GM12873 (cell line): ENCODE data around the gene SPOCK1.

ENCODE experiments used
- TF ChIP-seq, protein P1 (sequence below): IDR thresholded peaks from 2 replicates; pipeline ENCODE4 v1.5.1; 2012; ENCODE audit warnings: low read depth, mild to moderate bottlenecking, moderate library complexity, low read length, control low read depth; ENCODE audit not compliant: insufficient read depth; ENCODE audit errors: missing control alignments

Gene SPOCK1

DNA sequence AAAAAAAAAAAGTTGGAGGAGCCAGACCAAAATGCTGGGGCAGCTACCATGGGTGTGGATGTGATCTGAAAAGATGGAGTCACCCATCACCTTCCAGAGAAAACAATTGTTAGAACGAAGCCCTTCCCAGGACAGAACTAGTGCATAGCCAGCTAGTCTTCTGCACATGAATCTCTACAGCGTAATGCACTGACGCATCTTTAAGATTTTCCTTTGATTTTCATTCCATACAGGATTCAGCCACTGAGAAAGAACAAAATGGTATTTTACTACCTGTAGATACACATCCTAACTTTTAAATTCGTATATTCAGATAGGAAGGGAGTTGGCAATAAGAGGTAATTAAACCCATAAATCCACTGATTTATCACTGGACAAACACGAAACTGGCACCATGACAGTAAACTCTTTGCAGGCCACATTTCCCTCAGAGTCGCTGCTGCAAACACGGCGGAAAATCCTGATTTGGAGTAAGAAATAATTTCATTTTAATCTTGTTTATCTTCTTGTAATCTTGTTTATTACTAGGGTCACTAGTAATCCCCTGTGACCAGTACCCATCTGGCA, 206.6 kb downstream of the SPOCK1 start:
- TF ChIP-seq, protein P1, sequence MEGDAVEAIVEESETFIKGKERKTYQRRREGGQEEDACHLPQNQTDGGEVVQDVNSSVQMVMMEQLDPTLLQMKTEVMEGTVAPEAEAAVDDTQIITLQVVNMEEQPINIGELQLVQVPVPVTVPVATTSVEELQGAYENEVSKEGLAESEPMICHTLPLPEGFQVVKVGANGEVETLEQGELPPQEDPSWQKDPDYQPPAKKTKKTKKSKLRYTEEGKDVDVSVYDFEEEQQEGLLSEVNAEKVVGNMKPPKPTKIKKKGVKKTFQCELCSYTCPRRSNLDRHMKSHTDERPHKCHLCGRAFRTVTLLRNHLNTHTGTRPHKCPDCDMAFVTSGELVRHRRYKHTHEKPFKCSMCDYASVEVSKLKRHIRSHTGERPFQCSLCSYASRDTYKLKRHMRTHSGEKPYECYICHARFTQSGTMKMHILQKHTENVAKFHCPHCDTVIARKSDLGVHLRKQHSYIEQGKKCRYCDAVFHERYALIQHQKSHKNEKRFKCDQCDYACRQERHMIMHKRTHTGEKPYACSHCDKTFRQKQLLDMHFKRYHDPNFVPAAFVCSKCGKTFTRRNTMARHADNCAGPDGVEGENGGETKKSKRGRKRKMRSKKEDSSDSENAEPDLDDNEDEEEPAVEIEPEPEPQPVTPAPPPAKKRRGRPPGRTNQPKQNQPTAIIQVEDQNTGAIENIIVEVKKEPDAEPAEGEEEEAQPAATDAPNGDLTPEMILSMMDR = no peak

DNA sequence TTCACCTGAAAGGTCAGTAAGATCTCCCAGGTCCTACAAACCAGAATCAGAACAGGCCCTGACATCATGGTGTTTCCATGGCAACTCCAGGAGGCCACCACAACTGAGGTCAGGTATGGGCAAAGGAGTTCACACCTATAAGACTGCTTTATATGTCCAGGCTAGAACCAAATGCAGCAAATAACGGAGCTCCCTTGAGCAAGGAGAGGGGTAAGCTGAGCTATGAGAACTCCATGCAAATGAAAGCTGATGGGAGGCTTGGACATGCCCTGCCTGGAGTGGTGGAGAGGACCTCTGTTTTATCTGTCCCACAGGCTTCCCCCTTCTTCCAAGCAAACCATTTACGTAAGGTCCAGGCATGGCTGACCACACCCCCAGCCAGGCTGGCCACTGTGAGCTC, 207.7 kb downstream of the SPOCK1 start:
- TF ChIP-seq, protein P1 = no peak

DNA sequence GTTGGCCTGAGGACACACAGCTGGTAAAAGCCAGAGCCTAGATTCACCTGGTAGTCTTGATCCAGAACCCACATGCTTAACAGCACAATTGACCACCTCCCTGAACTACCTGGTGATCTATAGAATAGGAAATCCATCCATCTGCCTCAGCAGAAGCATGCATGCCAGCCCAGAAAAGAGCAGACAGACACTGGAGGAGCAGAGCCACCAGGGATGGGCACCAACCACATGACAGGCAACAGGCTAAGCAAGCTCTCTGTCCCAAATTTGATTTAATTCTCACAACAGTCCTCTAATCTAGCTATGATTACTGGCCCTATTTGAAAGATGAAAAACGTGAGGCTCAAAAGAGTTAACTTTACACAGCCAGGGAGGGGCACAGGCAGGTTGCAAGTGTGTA, 208.1 kb downstream of the SPOCK1 start:
- TF ChIP-seq, protein P1 = no peak

DNA sequence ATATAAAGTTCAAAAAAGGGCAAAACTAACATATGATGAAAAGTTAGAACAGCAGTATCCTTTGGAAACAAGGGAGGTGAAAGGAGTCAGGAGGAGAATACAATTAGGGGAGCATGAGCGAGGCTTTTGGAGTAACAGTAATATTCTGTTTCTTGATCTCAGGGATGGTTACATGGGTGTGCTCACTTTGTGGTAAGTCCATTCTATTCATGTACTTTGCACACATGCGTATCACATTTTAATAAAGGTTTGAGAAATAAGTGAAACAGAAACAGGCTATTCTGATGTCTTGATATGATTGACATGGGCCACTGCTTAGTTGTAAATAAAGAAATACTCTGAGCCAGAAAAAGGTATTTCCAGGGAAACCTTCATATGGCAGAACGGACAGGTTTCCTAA, 208.8 kb downstream of the SPOCK1 start:
- TF ChIP-seq, protein P1 = no peak

DNA sequence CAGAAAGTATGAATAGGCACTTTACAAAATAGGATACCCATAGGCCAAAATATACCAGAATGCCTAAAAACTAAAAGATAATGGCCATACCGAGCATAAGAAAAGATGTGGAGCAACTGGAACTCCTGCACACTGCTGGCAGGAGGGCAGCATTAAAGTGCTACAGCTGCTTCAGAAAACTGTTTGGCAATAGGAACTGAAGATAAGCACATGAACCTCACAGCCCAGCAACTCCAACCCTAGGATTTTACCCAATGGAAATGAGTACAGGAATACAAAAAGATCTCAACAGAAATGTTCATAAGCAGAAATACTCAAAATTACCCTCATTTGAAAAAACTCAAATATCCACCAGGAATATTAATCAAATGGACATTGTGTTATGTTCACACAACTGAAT, 209.3 kb downstream of the SPOCK1 start:
- TF ChIP-seq, protein P1 = no peak

- TF ChIP-seq, protein P1 = no peak
These were observed 211.6 kb downstream of the SPOCK1 start for GRCh38 chr5:137287569-137287968.

DNA sequence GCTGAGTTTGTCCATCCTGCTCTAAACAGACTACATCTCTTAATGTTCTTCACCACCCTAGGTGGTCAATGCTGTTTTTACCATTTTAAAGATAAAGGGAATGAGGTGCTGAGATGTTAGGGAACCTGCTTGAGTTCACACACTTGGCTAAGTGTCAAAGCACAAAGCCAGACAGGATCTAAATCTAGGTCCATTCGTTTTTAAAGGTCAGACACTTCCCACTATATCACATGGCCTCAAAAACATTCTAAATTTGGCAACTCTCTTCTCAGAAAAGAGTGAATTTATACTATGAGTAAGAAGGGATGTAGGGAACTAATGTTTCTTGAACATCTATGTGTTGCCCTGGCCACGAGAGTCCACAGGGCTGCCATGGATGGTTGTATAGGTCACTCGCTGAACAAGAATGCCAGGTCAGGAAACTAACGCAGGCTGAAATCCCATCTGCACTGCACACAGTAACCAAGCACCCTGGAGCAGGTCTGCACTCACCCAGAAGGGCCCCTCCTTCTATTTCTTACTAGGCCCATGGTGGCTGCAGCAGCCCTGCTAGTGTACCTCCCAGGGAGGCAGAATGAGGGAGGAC, 213.0 kb downstream of the SPOCK1 start:
- TF ChIP-seq, protein P1 = no peak

- TF ChIP-seq, protein P1 = no peak
These were observed 215.3 kb downstream of the SPOCK1 start for GRCh38 chr5:137283801-137284200.
